Esophagus squamous epithelium (tissue), 4 donors: ENCODE data around the gene TSPYL4.
"Not testable (repeated sequence)": the region's sequence is repeated elsewhere in the genome, so short reads cannot be mapped to it uniquely, and the experiment has no call there.

Experiments
- POLR2A ChIP-seq, 4 donors: fragments of 450-650 bp; IDR thresholded peaks; one replicate each; pipeline ENCODE4 v1.6.1; 2017; ENCODE audit warnings: antibody characterized with exemption in 4 of 4, mild to moderate bottlenecking in 4 of 4, moderate library complexity in 3 of 4
- TF ChIP-seq, protein P1 (sequence below), 6 experiments: fragments of 450-650 bp in 4 of 6; fragments of 200-600 bp in 2 of 6; sonication (generic) in 2 of 6; IDR thresholded peaks; one replicate each; pipeline ENCODE4 v1.5.1; 2016 to 2019; ENCODE audit warnings: antibody characterized with exemption in 6 of 6, mild to moderate bottlenecking in 4 of 6, moderate library complexity in 4 of 6

DNA sequence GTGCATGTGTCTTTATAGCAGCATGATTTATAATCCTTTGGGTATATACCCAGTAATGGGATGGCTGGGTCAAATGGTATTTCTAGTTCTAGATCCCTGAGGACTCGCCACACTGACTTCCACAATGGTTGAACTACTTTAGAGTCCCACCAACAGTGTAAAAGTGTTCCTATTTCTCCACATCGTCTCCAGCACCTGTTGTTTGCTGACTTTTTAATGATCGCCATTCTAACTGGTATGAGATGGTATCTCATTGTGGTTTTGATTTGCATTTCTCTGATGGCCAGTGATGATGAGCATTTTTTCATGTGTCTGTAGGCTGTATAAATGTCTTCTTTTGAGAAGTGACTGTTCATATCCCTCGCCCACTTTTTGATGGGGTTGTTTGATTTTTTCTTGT is 31.1 kb upstream of the TSPYL4 start:
- TF ChIP-seq, protein P1, sequence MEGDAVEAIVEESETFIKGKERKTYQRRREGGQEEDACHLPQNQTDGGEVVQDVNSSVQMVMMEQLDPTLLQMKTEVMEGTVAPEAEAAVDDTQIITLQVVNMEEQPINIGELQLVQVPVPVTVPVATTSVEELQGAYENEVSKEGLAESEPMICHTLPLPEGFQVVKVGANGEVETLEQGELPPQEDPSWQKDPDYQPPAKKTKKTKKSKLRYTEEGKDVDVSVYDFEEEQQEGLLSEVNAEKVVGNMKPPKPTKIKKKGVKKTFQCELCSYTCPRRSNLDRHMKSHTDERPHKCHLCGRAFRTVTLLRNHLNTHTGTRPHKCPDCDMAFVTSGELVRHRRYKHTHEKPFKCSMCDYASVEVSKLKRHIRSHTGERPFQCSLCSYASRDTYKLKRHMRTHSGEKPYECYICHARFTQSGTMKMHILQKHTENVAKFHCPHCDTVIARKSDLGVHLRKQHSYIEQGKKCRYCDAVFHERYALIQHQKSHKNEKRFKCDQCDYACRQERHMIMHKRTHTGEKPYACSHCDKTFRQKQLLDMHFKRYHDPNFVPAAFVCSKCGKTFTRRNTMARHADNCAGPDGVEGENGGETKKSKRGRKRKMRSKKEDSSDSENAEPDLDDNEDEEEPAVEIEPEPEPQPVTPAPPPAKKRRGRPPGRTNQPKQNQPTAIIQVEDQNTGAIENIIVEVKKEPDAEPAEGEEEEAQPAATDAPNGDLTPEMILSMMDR (IDR thresholded peaks at IDR 0.05): not testable (repeated sequence)
- not testable (repeated sequence) for TF ChIP-seq POLR2A (IDR thresholded peaks at IDR 0.05)
